OCI-LY7 (cell line): ENCODE measurements around the gene LARGE1. TPM values are rescaled to one million over a fixed set of nuclear protein-coding genes. Genes with fewer than 3 reads are reported as not detected.
A peak's percentile ranks its signal among the peaks of the same experiment; 100 is the strongest.

Experiments
- BruUV-seq: library from RNA; stranded (reverse); fragments of 400-500 nt; replicated peaks from 2 replicates; lab custom pipeline; 2021; lab: Mats Ljungman, UMichigan
- CTCF ChIA-PET: fragments of 300-600 bp; sonication (Branson Sonifier 250); formaldehyde crosslinking; loops from one replicate; lab custom pipeline; 2022; ENCODE audit warnings: antibody characterized with exemption; ENCODE audit not compliant: unreplicated experiment; lab: Charles Lee
- POLR2A ChIA-PET: fragments of 300-600 bp; sonication (Branson Sonifier 250); formaldehyde crosslinking; loops from one replicate; lab custom pipeline; 2022; ENCODE audit warnings: antibody characterized with exemption; lab: Charles Lee
- DNase-seq: peaks from one replicate; pipeline ENCODE4 v3.0.0-alpha.2; 2015; ENCODE audit warnings: low spot score
- H2AFZ ChIP-seq: fragments of 200-600 bp; sonication (generic), shearing (Covaris generic); 2 replicates; pipeline ENCODE4 v1.6.1; 2014; ENCODE audit warnings: mild to moderate bottlenecking, antibody characterized with exemption, low read length, moderate library complexity
- H3K27ac ChIP-seq: fragments of 200-600 bp; sonication (generic); 2 replicates; pipeline ENCODE4 v1.5.1; 2014; ENCODE audit warnings: mixed run types, low read depth, mild to moderate bottlenecking, moderate library complexity, low read length, inconsistent platforms; ENCODE audit not compliant: poor library complexity, severe bottlenecking
- H3K36me3 ChIP-seq: fragments of 200-600 bp; sonication (generic); 2 replicates; pipeline ENCODE4 v1.6.1; 2014; ENCODE audit warnings: mild to moderate bottlenecking, antibody characterized with exemption, low read length, moderate library complexity, mixed read lengths; ENCODE audit not compliant: insufficient read depth
- H3K4me1 ChIP-seq: fragments of 200-600 bp; sonication (generic); 2 replicates; pipeline ENCODE4 v1.5.1; 2014; ENCODE audit warnings: mild to moderate bottlenecking, low read length; ENCODE audit not compliant: insufficient read depth, poor library complexity, severe bottlenecking
- H3K4me2 ChIP-seq: fragments of 200-600 bp; sonication (generic); 2 replicates; pipeline ENCODE4 v1.6.1; 2014; ENCODE audit warnings: mild to moderate bottlenecking, low read length
- H3K4me3 ChIP-seq: fragments of 200-600 bp; sonication (generic); 2 replicates; pipeline ENCODE4 v1.5.1; 2014; ENCODE audit warnings: mild to moderate bottlenecking, low read depth, low read length; ENCODE audit not compliant: poor library complexity, severe bottlenecking
- H3K79me2 ChIP-seq: fragments of 200-600 bp; sonication (generic); 2 replicates; pipeline ENCODE4 v1.6.1; 2016; ENCODE audit warnings: low read depth, mild to moderate bottlenecking, low read length, moderate library complexity, mixed read lengths; ENCODE audit not compliant: insufficient read depth
- H3K9me2 ChIP-seq: fragments of 200-600 bp; sonication (generic); 2 replicates; pipeline ENCODE4 v1.6.1; 2016; ENCODE audit warnings: mild to moderate bottlenecking, low read length, mixed read lengths; ENCODE audit not compliant: insufficient read depth
- H3K9me3 ChIP-seq: fragments of 200-600 bp; sonication (generic); 2 replicates; pipeline ENCODE4 v1.6.1; 2014; ENCODE audit warnings: mild to moderate bottlenecking, mixed run types, low read length, mixed read lengths
- H4K20me1 ChIP-seq: fragments of 200-600 bp; sonication (generic); 2 replicates; pipeline ENCODE4 v1.6.1; 2014; ENCODE audit warnings: mild to moderate bottlenecking, antibody characterized with exemption, low read length, moderate library complexity, mixed read lengths; ENCODE audit not compliant: insufficient read depth
- EZH2phosphoT487 ChIP-seq: fragments of 200-600 bp; sonication (generic); IDR thresholded peaks from 2 replicates; pipeline ENCODE4 v1.6.1; 2018; ENCODE audit warnings: low read depth, borderline replicate concordance, mild to moderate bottlenecking, mixed run types, antibody characterized with exemption, low read length, moderate library complexity, mixed read lengths
- intact Hi-C: fragments of 100-400 bp; cut with micrococcal nuclease; formaldehyde crosslinking; loops from one replicate; pipeline ENCODE4 v1.10.0; 2022; ENCODE audit not compliant: unreplicated experiment
- total RNA-seq, 2 experiments: library from RNA; depleted of rRNA in 1 of 2; stranded (reverse); fragments of >200 nt in 1 of 2; shearing (Covaris generic) in 1 of 2; gene quantifications; 2 replicates each; pipeline ENCODE4 v1.2.3, GENCODE V29; 2014 to 2022
- TF ChIP-seq, protein P1 (sequence below): fragments of 200-600 bp; sonication (generic); conservative IDR thresholded peaks from 2 replicates; pipeline ENCODE4 v1.5.1; 2014; ENCODE audit warnings: mild to moderate bottlenecking, antibody characterized with exemption, low read length, moderate library complexity, mixed read lengths

The LARGE1 gene
- total RNA-seq, 2 experiments from 2014 or later = 31.5 to 31.9 TPM

DNA sequence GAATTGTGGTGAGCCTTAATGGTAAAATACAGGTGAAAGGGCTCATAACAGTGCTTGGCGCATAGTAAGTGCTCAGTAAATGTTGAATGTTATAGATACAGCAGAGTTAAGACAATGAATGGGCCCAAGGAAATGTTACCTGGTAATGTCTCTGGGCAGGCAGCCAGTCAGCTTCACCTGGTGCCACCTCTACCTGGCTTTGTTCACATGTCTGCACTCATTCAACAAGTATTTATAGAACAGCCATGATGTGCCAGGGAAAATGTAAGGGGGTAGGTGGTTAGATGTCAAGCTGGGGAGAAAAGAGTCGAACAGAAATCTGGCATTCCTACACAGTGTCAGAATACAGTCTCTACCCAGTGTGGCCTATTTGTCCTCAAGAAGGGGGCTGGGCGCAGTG lies 623.3 kb downstream of the LARGE1 start:
- TF ChIP-seq, protein P1, sequence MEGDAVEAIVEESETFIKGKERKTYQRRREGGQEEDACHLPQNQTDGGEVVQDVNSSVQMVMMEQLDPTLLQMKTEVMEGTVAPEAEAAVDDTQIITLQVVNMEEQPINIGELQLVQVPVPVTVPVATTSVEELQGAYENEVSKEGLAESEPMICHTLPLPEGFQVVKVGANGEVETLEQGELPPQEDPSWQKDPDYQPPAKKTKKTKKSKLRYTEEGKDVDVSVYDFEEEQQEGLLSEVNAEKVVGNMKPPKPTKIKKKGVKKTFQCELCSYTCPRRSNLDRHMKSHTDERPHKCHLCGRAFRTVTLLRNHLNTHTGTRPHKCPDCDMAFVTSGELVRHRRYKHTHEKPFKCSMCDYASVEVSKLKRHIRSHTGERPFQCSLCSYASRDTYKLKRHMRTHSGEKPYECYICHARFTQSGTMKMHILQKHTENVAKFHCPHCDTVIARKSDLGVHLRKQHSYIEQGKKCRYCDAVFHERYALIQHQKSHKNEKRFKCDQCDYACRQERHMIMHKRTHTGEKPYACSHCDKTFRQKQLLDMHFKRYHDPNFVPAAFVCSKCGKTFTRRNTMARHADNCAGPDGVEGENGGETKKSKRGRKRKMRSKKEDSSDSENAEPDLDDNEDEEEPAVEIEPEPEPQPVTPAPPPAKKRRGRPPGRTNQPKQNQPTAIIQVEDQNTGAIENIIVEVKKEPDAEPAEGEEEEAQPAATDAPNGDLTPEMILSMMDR = no peak
- no peak for TF ChIP-seq EZH2phosphoT487
- intact Hi-C loops = no loop called here
- ChIA-PET POLR2A (interaction anchor here (0.6 to 5.4 kb wide), 4 partner anchors 9 to 278 kb away, joined by 3 to 62 read pairs (median 40); no protein-coding TSS in a partner anchor), CTCF (no interaction called here)
- Histone ChIP-seq H3K36me3 (no peaks in the 10 kb centered on the region; the same call in 1 of the 2 replicates), H3K4me1 (peaks cover 70% of the 10 kb centered on the region), H3K4me2 (no peak overlapping the region), H3K79me2 (no peaks in the 10 kb centered on the region), H3K27ac (no peak overlapping the region), H4K20me1 (no peaks in the 10 kb centered on the region), H3K9me3 (no peaks in the 10 kb centered on the region), H2AFZ (no peak overlapping the region), H3K9me2 (no peaks in the 10 kb centered on the region), H3K4me3 (no peak overlapping the region)
- no TSS peak for BruUV-seq
- DNase-seq = no peak

DNA sequence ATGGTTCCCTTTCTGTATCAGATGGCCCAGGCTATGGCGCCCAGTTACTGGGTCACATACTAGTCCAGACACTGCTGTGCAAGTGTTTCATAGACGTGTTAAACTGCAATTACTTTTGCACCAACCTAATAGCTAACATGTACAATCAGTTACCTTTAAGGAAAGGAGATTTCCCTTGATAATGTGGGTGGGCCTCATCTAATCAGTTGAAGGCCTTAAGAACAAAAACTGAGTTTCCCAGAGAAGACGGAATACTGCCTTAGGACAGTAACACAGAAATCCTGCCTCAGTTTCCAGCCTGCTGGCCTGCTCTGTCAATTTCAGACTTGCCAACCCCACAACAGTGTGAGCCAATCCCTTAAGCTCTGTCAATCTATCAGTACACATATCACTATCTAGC lies 632.2 kb downstream of the LARGE1 start:
- POLR2A ChIA-PET = interaction anchor here (1.0 to 4.5 kb wide), 4 partner anchors 10 to 47 kb away, joined by 3 to 29 read pairs (median 12); no protein-coding TSS in a partner anchor

DNA sequence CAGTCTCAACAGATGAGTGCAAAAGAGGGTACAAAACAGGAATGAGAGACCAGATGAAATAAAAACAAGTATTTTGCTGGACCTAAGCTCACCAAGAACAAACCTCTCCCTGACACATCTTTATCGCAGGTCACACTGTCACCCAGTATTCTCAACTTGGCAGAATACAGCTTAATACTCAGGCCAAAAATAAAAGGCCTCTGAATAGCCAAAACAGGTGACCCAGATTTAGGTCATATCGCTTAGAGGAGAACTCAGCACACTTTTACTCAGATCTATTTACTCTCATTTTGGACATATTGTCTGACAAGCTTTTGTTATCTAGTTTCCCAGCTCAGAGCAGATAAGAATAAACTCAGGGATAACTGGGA lies 645.2 kb downstream of the LARGE1 start:
- ChIA-PET POLR2A (interaction anchor here (0.5 to 7.3 kb wide), 9 partner anchors 11 to 47 kb away, joined by 3 to 62 read pairs (median 4); no protein-coding TSS in a partner anchor), CTCF (interaction anchor here (0.8 to 1.5 kb wide), 2 partner anchors 24 to 33 kb away, joined by 3 to 10 read pairs; no protein-coding TSS in a partner anchor)
- H3K9me3 ChIP-seq = no peaks in the 10 kb centered on the region
- H3K4me3 ChIP-seq = no peak overlapping the region
- TF ChIP-seq EZH2phosphoT487 = no peak
- TF ChIP-seq, protein P1 = no peak
- H3K4me1 ChIP-seq = peaks cover 58% of the 10 kb centered on the region
- no peaks in the 10 kb centered on the region for H3K9me2 ChIP-seq
- peak overlapping the region; percentile 44; the same call in 1 of the 2 replicates for H2AFZ ChIP-seq
- DNase-seq = no peak
- H3K79me2 ChIP-seq = no peaks in the 10 kb centered on the region
- no peaks in the 10 kb centered on the region; the same call in 1 of the 2 replicates for H3K36me3 ChIP-seq
- no peaks in the 10 kb centered on the region for H4K20me1 ChIP-seq
- BruUV-seq = no TSS peak
- H3K27ac ChIP-seq = peak overlapping the region; percentile 99
- H3K4me2 ChIP-seq = peak overlapping the region; percentile 7
- intact Hi-C loops = no loop called here

More for the DNA sequence above, 632.2 kb downstream of the LARGE1 start:
- H3K9me2 ChIP-seq = no peaks in the 10 kb centered on the region
- no peaks in the 10 kb centered on the region for H3K79me2 ChIP-seq
- H4K20me1 ChIP-seq = no peaks in the 10 kb centered on the region
- no peak for TF ChIP-seq EZH2phosphoT487
- TF ChIP-seq, protein P1 = no peak
- H3K4me1 ChIP-seq = no peaks in the 10 kb centered on the region
- no peak for DNase-seq
- no peak overlapping the region for H3K27ac ChIP-seq
- H3K9me3 ChIP-seq = no peaks in the 10 kb centered on the region
- BruUV-seq = no TSS peak
- no peak overlapping the region for H3K4me3 ChIP-seq
- intact Hi-C loops = no loop called here
- H2AFZ ChIP-seq = no peak overlapping the region
- peaks cover 4% of the 10 kb centered on the region; the same call in 1 of the 2 replicates for H3K36me3 ChIP-seq
- H3K4me2 ChIP-seq = no peak overlapping the region
- CTCF ChIA-PET = interaction anchor here (0.6 kb wide), 1 partner anchor 30 kb away, joined by 3 read pairs; no protein-coding TSS in a partner anchor
